ENCODE data around the gene NOX3.
"Not testable (repeated sequence)": the region's sequence is repeated elsewhere in the genome, so short reads cannot be mapped to it uniquely, and the experiment has no call there.

NOX3 gene

GRCh38 chr6:155371230-155371629 lies 84.4 kb downstream of the NOX3 start:
- no peak for DNase-seq (ENCODE audit: low read depth)

GRCh38 chr6:155366325-155366724 lies 89.3 kb downstream of the NOX3 start:
- DNase-seq (ENCODE audit: low read depth): no peak

- DNase-seq (ENCODE audit: low read depth): no peak
Observed at GRCh38 chr6:155364844-155365437, 90.7 kb downstream of the NOX3 start.

GRCh38 chr6:155364021-155364420 lies 91.6 kb downstream of the NOX3 start:
- not testable (repeated sequence) for DNase-seq (ENCODE audit: low read depth)

- not testable (repeated sequence) for DNase-seq (ENCODE audit: low read depth)
Observed at GRCh38 chr6:155362968-155363632, 92.5 kb downstream of the NOX3 start.

GRCh38 chr6:155354167-155354566 lies 101.5 kb downstream of the NOX3 start:
- no peak for DNase-seq (ENCODE audit: low read depth)

- DNase-seq (ENCODE audit: low read depth): peak; percentile 60
Observed at GRCh38 chr6:155352811-155353210, 102.8 kb downstream of the NOX3 start.

GRCh38 chr6:155352130-155352420 lies 103.6 kb downstream of the NOX3 start:
- no peak for DNase-seq (ENCODE audit: low read depth)

GRCh38 chr6:155351273-155352129 lies 104.1 kb downstream of the NOX3 start:
- DNase-seq (ENCODE audit: low read depth): no peak

- no peak for DNase-seq (ENCODE audit: low read depth)
Observed at GRCh38 chr6:155349956-155350355, 105.7 kb downstream of the NOX3 start.

GRCh38 chr6:155349129-155349528 lies 106.5 kb downstream of the NOX3 start:
- peak; percentile 61 for DNase-seq (ENCODE audit: low read depth)

- DNase-seq (ENCODE audit: low read depth): no peak
Observed at GRCh38 chr6:155347800-155348199, 107.8 kb downstream of the NOX3 start.

GRCh38 chr6:155346957-155347356 lies 108.7 kb downstream of the NOX3 start:
- no peak for DNase-seq (ENCODE audit: low read depth)

Data from EH (cell line).